Measurements from ENCODE around the gene GUCY1A2.
"Not testable (repeated sequence)": the region's sequence is repeated elsewhere in the genome, so short reads cannot be mapped to it uniquely, and the experiment has no call there.

GUCY1A2 gene

GRCh38 chr11:107018219-107018901 is at the start of gene GUCY1A2:
Gene GUCY1A2 (minus strand): TSS chr11:107018476. CDS start chr11:107018055, 421 bp downstream.
- no peak for DNase-seq (ENCODE audit: low read depth)

- no peak for DNase-seq (ENCODE audit: low read depth)
These were observed 36.1 kb upstream of the GUCY1A2 start for GRCh38 chr11:107054391-107054790.

- not testable (repeated sequence) for DNase-seq (ENCODE audit: low read depth)
These were observed 33.1 kb upstream of the GUCY1A2 start for GRCh38 chr11:107051332-107051731.

- DNase-seq (ENCODE audit: low read depth), result not testable (repeated sequence)
These were observed 32.6 kb upstream of the GUCY1A2 start for GRCh38 chr11:107050899-107051298.

- DNase-seq (ENCODE audit: low read depth), result no peak
These were observed 31.8 kb upstream of the GUCY1A2 start for GRCh38 chr11:107050121-107050520.

GRCh38 chr11:107044503-107044902 is 26.2 kb upstream of the GUCY1A2 start:
- no peak for DNase-seq (ENCODE audit: low read depth)

- no peak for DNase-seq (ENCODE audit: low read depth)
These were observed 25.1 kb upstream of the GUCY1A2 start for GRCh38 chr11:107043242-107044006.

- DNase-seq (ENCODE audit: low read depth), result no peak
These were observed 24.5 kb upstream of the GUCY1A2 start for GRCh38 chr11:107042748-107043147.

GRCh38 chr11:107041088-107041444 is 22.8 kb upstream of the GUCY1A2 start:
- DNase-seq (ENCODE audit: low read depth), result no peak

GRCh38 chr11:107040433-107041087 is 22.3 kb upstream of the GUCY1A2 start:
- no peak for DNase-seq (ENCODE audit: low read depth)

- no peak for DNase-seq (ENCODE audit: low read depth)
These were observed 7.4 kb upstream of the GUCY1A2 start for GRCh38 chr11:107025673-107026072.

GRCh38 chr11:107020594-107020993 is 2.3 kb upstream of the GUCY1A2 start:
- DNase-seq (ENCODE audit: low read depth), result no peak

- DNase-seq (ENCODE audit: low read depth), result no peak
These were observed 722 bp upstream of the GUCY1A2 start for GRCh38 chr11:107018902-107019493.

GRCh38 chr11:107017433-107018218 is 650 bp downstream of the GUCY1A2 start:
- DNase-seq (ENCODE audit: low read depth), result no peak

- DNase-seq (ENCODE audit: low read depth), result no peak
These were observed 1.2 kb downstream of the GUCY1A2 start for GRCh38 chr11:107017104-107017432.

GRCh38 chr11:107014871-107015270 is 3.4 kb downstream of the GUCY1A2 start:
- DNase-seq (ENCODE audit: low read depth), result no peak

- no peak for DNase-seq (ENCODE audit: low read depth)
These were observed 6.3 kb downstream of the GUCY1A2 start for GRCh38 chr11:107011977-107012376.

GRCh38 chr11:107009190-107009589 is 9.1 kb downstream of the GUCY1A2 start:
- no peak for DNase-seq (ENCODE audit: low read depth)

GRCh38 chr11:107006076-107006833 is 12.0 kb downstream of the GUCY1A2 start:
- DNase-seq (ENCODE audit: low read depth), result no peak

GRCh38 chr11:106999196-106999595 is 19.1 kb downstream of the GUCY1A2 start:
- DNase-seq (ENCODE audit: low read depth), result no peak

- no peak for DNase-seq (ENCODE audit: low read depth)
These were observed 19.4 kb downstream of the GUCY1A2 start for GRCh38 chr11:106998916-106999188.

Data from activated T-cell treated with anti-CD3 and anti-CD28 coated beads for 24 hours (primary cell).